Posterior cingulate gyrus (tissue), 11 donors: ENCODE data around the gene ZPBP.

Experiments used
- DNase-seq, 10 donors: peaks; one replicate each; pipeline versions ENCODE4 v3.0.0 to v3.0.0-alpha.2; 2020 to 2021; ENCODE audit warnings: mixed read lengths in 3 of 10
- intact Hi-C: fragments of 100-400 bp; cut with DNase I; formaldehyde crosslinking; loops from one replicate; pipeline ENCODE4 v1.15.1; 2023

Gene ZPBP, protein sequence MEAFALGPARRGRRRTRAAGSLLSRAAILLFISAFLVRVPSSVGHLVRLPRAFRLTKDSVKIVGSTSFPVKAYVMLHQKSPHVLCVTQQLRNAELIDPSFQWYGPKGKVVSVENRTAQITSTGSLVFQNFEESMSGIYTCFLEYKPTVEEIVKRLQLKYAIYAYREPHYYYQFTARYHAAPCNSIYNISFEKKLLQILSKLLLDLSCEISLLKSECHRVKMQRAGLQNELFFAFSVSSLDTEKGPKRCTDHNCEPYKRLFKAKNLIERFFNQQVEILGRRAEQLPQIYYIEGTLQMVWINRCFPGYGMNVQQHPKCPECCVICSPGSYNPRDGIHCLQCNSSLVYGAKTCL

DNA sequence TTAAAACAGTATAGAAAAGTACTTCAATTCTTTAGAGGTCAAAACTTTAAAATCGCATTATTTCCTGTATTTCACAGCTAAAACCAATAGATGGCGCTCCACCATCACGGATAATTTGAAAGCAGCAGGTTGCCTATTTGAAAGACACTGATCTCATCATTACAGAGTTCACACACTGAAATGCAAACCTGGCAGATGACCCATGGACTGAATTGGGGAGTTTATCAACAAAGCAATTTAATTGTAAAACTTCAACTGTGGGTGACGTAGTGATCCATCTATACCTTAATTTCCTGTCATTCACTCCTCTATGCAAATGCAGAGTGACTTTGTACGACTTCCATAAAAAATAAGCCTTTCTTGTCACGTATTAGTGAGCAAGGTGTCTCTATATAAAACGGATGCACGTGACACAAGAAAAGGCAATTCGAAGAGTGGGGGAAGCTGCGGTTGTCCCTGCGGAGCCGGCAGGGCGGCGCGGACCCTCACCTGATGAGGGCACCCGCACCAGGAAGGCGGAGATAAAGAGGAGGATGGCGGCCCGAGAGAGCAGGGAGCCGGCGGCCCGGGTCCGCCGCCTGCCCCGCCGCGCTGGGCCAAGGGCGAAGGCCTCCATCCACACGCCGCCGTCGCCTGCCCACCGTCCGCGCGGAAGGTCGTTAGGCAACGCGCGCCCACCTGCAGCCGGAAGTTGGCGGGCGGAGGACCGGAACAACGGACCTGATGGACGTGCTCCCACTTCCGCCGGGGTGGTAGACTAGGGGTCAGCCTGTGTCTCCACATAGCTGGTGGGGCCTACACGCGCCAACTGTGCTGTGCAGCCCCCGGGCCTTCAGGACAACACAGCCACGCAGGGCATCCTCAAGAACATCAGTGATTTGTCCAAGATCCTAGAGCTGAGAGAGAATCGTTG, at the start of gene ZPBP:
Gene ZPBP, minus strand, starts transcription at position 668 of the 913 bp plus-strand sequence. Its CDS starts 52 bp downstream, at position 616.
- peak in 8 of 10 donors; percentile 15 to 87 (median 38) for DNase-seq
- intact Hi-C loops = loop anchor here (5.0 to 10.0 kb wide), 3 partner anchors 584 to 1272 kb away; no protein-coding TSS in a partner anchor

DNA sequence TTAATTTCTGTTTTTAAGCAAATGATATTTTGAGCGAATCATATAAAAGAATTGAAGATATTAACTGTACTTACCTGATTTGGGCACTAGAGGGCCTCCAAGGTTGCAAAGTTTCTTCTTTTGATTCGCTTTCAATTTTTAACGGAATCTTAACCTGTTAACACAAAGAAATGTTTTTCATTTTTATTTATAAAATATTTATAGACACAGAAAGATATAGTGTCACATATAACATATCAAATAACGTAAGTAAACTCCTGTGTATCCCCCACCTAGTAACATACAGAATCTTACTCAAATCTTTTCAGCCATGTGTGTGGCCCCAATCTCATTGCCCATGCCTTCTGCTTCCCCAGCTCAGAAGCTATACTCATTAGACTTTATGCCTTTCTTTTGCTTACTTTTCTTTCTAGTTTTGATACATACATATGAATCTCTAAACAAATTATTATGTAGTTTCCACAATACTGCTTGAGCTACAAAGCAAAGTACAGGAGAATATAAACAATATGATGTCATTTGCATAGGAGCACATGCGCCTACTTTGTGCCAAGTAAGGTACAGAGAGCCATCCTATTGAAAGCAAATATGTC, 49.5 kb upstream of the ZPBP start:
- intact Hi-C loops = loop anchor here (2.0 kb wide), 2 partner anchors 276 to 1018 kb away; no protein-coding TSS in a partner anchor
- DNase-seq = no peak

DNA sequence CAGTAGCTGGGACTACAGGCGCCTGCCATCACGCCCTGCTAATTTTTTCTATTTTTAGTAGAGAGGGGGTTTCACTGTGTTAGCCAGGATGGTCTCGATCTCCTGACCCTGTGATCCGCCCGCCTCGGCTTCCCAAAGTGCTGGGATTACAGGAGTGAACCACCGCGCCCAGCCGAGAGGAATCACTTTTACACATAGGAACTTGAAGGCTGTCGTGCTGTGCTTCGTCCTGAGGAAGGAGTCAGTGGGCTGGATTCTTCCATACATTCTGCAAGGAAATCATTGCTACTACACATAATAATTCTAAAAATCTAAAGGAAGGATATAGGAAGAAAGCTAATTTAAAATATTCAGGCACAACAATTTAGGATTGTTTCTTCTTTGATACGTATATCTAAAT, 48.8 kb upstream of the ZPBP start:
- intact Hi-C loops = loop anchor here (2.0 kb wide), 2 partner anchors 277 to 1019 kb away; no protein-coding TSS in a partner anchor
- no peak for DNase-seq

DNA sequence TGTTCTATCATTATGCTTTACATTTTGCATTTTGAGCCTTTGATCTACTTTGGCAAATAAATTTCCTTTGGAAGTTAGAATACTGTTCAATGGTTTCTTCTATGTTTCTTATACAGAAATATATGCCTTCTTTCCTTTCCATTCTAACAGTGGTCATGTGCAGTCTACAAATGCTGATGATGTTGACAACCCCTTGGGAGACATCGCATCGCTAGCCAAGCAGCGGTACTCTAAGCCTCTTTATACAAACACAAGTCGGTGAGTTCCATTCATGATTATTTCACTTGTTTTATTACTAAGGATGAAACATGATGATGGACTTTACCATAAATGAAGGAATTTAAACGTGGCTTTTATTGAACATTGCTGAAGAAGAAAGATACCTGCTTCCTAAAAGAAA, 48.1 kb upstream of the ZPBP start:
- intact Hi-C loops = no loop called here
- DNase-seq = no peak

DNA sequence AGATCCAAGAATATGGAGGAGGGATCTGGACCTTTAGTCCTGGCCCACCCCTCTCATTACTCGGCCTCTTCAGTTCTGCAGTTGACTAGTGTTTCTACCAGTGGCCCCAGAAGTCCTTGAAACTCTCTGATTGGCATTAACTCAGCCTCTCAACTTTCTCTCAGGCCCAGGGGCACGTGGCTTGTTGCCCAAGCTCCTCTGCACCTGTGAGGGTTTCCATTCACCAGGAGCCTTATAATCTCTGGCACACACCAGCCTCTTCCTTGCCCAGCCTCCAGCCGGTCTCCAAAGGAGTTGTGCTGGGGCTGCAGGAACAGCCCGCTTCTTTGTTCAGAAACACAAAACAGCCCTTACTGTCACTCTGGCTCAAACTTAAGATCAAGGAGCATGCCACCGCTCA, 47.6 kb upstream of the ZPBP start:
- DNase-seq = no peak
- intact Hi-C loops = no loop called here

DNA sequence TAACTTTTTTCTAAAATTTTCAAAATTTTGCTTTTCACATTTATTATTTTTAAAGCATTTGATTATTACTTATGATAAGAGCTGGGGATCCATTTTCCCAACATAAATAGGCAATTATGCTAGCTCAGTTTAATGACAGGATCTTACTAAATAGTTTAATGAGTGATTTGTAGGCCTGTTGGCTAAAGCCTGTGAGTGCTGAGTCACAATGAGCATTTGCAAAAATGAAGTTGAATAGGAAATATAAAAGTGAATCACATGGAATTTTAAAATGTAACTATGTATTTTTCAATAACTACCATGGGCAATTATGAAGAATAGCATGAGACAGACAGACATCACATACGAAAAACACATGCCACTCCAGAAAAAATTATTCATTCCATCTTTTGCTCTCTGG, 45.1 kb upstream of the ZPBP start:
- intact Hi-C loops = no loop called here
- DNase-seq = no peak

DNA sequence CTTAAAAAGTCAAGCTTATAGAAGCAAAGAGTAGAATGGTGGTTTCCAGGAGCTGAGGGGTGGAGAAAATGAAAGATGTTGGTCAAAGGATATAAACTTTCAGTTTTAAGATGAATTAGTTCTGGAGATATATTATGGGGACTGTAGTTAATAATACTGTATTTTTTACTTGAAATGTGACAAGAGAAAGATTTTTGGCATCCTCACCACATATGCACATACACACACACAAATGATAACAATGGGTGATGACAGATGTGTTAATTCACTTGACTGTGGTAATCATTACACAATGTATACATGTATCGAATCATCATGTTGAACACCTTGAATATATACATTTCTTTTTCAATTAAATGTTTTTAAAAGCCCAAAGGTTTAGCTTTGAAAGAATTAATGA, 32.7 kb upstream of the ZPBP start:
- no peak for DNase-seq
- intact Hi-C loops = no loop called here

DNA sequence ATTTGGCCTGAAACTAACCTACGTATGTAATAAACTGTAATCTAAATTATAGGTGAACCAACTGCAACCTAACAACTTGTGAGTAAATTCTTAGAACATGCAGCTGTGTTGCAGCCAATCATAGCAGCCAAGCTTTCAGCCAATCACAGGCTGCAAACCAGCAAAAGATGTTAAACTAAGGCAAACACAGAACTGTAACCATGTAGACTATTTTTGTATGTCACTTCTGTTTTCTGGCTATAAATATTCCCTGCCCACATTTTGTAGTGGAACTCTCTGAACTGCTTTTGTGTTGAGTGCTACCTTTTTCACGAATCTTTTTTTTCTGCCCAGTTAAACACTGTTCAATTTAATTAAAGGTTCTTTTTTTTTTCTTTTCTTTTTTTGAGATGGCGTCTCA, 28.2 kb upstream of the ZPBP start:
- peak in 1 of 10 donors; percentile 52 for DNase-seq
- intact Hi-C loops = no loop called here

DNA sequence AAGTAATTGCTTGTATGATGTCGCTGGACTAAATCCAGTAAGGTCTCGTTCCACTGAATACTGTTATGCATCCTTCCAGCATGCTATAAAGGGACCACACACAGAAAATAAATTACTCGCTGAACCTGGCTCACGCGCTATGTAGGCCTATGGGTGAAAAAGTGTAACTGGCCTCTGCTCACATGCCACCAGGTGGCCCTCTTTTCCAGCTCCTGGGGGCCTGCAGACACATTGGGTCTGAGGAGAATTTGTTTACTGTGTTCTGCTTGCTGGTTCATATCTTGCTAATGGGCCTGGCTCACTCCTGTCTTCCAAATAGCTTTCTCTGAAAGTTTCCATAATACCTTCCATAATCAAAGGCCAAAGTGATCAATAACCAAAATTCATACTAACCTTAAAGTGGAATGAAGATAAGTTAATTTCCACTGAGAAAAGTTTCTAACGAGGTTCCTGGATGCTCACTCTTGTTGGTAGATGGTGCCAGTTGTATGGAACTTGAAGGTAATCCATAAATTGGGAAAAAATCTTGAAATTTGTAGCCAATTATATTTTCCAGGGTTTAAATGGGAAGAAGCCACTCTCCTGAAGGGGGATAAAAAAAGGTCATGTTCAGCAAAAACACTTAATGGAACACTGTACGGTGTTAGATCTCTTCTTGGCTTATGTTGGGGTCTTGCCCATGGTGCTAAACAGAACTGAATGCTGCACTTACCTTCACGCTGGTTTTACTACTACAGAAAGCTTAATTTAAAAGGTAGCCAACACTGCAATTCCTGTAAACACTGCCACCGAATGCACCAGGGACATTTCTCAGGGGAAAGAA, 27.0 kb upstream of the ZPBP start:
- intact Hi-C loops = no loop called here
- no peak for DNase-seq

DNA sequence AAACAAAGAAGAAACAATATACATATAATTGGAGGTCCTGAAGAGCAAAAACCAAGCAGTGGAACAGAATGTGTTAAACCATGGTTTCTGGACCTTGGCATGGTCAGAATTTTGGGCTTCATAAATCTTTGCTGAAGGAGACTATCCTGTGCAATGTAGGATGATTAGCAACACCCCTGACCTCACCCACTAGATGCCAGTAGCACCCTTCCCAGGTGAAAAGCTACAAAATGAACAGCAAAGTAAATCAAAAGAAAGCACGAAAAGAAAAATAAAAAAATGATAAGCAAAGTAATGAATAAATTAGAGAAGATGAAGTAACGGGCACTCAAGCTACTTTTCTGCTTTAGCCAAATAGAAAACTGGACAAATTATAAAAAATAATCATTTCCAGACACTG, 19.2 kb upstream of the ZPBP start:
- intact Hi-C loops = no loop called here

DNA sequence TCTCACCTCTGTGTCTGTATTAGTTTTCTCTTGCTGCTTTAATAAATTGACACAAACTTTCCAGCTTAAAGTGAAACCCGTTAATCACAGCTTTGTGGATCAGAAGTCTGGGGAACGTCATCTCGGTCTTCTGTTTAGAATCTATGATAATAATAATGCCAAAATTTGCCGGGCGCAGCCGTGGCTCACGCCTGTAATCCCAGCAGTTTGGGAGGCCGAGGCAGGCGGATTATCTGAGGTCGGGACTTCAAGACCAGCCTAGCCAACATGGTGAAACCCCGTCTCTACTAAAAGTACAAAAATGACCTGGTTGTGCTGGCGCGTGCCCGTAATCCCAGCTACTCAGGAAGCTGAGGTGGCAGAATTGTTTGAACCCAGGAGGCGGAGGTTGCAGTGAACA, 8.8 kb upstream of the ZPBP start:
- intact Hi-C loops = no loop called here
- DNase-seq = peak in 2 of 10 donors; percentile 63 to 66

More for the DNA sequence above, 19.2 kb upstream of the ZPBP start:
- no peak for DNase-seq

DNA sequence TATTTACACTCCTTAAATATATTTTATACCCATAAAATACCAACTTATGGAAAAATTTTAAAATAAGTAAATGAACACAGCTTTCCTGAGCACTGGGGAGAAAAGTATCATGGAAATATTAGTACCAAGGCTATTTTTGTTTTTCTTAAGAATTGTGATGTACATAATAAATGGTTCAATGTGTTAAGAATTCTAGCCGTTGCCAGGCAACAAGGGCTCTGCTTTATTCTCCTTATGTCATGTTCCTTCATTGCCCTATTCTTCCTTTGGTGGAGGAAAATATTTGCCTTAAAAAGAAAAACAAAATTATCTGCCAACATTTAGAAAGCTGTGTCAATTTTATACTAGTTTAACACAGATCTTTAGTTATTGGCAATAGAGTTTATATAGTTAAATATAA, 2.6 kb upstream of the ZPBP start:
- DNase-seq = no peak
- intact Hi-C loops = loop anchor here (10.0 kb wide), 1 partner anchor 1269 kb away; no protein-coding TSS in a partner anchor

DNA sequence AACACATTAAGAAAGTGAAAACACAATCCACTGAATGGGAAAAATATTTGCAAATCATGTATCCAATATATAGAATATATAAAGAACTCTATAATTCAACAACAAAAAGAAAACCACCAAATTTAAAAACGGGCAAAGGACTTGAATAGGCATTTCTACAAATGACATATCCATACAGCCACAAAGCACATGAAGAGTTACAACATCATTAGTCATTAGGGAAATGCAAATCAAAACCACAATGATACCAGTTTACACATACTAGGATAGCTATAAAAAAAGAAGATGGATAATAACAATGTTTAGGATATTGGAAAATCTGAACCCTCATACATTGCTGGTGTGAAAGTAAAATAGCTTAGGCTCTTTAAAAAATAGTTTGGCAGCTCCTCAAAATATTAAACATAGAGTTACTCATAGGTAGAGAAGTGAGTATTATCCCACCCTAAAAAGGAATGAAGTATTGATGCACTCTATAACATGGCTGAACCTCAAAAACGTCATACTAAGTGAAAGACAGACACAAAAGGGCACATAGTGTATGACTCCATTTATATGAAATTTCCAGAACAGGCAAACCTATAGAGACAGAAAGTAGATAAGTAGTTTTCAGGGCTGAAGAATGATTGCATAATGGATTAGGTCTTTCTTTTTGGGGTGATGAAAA, 4.5 kb downstream of the ZPBP start:
- DNase-seq = no peak
- intact Hi-C loops = no loop called here

DNA sequence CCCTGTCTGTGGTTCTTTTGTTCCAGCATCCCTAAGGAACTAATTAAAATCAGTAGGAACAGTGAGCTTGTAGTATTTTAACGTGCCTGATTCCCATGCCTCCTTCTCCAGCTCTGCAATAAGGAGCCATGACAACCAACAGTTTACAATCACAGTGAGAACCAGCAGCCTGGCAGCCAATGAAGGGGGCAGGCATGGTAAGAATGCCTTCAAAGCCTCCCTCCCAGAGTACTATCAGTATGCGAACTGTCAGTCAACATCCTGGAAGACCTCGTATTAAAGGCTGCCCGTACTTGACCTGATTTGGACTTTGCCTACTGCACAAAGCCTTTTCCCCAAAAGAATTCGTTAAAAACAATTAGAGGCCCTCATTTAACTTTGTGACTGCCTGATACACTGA, 7.7 kb downstream of the ZPBP start:
- intact Hi-C loops = no loop called here
- no peak for DNase-seq

DNA sequence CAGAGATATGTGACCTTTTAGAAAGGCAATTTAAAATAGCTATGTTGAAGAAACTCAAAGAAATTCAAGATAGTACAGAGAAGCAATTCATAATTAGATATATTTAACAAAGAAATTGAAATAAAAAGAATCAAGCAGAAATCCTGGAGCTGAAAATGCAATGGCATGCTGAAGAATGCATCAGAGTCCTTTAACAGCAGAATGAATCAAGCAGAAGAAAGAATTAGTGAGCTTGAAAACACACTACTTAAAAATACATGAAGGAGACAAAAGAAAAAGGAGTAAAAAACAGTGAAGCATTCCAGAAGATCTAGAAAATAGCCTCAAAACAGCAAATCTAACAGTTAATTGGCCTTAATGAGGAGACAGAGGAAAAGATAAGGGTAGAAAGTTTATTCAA, 20.0 kb downstream of the ZPBP start:
- no peak for DNase-seq

DNA sequence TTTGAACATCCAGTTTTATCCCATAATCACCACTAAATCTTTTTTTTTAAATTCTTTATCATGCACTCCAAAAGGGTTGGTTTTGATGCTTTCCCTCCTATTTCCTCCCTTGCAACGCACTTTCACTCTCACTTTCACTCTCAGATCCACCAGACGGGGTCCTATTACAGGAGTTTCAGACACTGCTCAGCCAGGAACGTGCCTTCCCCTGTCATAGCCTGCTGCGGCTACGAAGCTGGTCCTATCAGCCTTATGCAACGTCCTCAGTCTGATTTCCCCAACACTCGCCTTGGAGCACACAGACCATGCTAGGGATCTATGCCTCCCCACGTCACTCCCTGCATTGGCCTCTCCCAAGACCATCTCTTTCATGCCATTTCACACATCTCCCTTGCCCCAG, 23.4 kb downstream of the ZPBP start:
- intact Hi-C loops = no loop called here
- DNase-seq = peak in 1 of 10 donors; percentile 41

More for the DNA sequence above, 20.0 kb downstream of the ZPBP start:
- intact Hi-C loops = no loop called here

DNA sequence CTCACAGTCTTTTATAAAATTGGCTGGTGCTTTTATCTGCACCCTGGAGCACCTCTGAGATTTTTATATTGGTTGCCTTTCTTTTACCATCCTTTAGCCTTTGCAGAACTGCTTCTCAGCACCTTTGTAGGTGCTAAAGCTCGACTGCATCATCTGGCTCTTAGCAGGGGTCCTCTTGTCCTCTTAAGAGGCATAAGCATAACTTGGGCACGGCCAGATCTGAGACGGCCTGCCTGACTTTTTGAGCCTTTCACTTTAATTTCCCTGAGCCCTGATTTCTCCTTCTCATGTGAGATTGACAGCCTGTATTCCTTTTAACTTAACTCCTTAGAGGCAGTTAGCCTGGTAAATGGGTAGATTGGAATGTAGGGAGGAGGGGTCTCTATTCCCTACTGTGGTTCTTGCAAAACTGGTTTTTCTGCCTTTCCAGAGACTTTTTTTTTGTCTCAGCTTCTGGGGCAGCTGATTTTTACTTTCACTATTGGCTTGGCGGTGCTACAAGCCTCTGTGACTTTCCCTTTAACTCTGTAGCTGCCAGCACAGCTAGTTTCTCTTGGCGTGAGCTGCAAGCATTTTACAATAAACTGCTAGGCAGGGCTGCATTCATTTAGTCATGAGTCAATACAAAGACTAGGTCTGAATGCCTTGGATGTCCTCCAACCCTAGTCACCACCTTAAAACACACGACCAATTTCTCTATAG, 24.0 kb downstream of the ZPBP start:
- intact Hi-C loops = no loop called here
- peak in 1 of 10 donors; percentile 32 for DNase-seq

DNA sequence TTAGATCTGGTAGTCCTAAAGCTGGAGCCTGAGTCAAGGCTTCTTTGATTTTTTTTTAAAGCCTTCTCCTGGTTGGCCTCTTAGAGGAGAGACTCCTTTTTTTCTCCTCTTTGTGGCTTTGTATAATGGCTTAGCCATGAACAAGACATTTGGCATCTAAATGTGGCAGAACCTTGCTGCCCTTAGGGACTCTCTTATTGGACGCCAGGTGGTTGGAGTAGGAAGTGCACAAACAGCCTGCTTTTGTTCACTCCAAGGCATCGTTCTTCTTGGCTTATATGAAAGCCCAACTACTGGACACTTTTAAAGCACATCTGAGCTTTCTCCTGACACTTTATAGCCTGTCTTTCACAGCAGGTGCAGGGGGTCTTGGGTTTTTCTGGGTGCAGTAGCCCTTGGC, 25.0 kb downstream of the ZPBP start:
- intact Hi-C loops = no loop called here
- no peak for DNase-seq

DNA sequence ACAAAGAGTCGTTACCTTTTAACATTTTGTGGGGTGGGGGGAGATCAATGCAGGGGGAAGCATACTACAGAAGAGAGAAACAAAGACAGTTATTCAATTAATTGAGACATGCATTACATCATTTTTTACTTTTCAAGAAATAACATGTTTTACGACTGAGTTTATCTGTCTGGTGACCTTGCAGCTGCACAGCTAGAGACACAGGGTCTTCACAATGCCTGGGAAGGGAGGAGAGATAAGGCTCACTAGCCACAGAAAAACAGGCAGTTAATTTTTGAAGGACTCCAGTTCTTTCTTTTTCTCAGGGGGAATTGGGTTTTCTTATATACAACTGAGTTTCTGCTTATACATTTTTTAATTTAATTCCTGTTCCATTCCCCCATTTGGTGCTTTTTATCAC, 30.1 kb downstream of the ZPBP start:
- DNase-seq = no peak
- intact Hi-C loops = no loop called here
